GM18867 (cell line): ENCODE data around the gene SNX7.

Experiments used
- ATAC-seq: cut with Tn5 transposase; IDR thresholded peaks from one replicate; pipeline ENCODE4 v1.9.1; 2021; ENCODE audit warnings: mild to moderate bottlenecking, moderate library complexity; ENCODE audit not compliant: unreplicated experiment

Gene SNX7

GRCh38 chr1:98696077-98696476 is 34.6 kb downstream of the SNX7 start:
- no peak for ATAC-seq

GRCh38 chr1:98697781-98698180 is 36.3 kb downstream of the SNX7 start:
- no peak for ATAC-seq

DNA sequence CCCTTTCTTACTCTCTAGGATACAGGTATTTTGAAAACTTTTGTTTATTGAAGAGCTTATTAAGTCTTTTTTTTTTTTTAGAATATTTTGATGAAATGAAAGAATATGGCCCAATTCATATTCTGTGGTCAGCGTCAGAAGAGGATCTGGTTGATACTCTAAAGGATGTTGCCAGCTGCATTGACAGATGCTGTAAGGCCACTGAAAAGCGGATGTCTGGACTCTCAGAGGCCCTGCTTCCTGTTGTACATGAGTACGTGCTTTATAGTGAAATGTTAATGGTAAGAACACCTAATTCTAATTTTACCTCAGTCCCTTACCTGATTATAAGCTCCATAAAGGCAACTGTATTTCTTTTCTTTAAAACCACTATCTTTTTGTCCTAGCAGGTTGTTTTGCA is 37.1 kb downstream of the SNX7 start:
- no peak for ATAC-seq

- no peak for ATAC-seq
Measured at GRCh38 chr1:98700228-98700627, 38.7 kb downstream of the SNX7 start.

DNA sequence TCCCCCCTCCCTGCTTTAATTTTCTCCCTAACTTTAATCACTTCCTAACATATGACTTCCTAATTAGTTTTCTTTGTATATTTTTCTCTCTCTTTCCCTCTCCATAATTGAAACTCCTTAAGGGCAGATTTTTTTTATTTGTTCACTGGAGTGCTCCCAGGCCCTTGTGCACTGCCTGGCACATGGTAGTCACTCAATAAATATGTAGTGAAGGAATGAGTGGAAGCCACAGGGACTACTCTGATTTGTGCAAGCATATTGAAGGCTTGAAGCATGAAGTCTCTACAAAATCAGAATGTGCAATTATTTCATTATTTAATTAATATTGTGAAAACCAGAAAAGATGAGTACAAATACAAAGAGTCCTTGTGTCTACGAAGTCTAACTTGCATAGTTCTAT is 41.5 kb downstream of the SNX7 start:
- no peak for ATAC-seq

- no peak for ATAC-seq
Measured at GRCh38 chr1:98704474-98704873, 43.0 kb downstream of the SNX7 start.

GRCh38 chr1:98704971-98705370 is 43.5 kb downstream of the SNX7 start:
- ATAC-seq = no peak

DNA sequence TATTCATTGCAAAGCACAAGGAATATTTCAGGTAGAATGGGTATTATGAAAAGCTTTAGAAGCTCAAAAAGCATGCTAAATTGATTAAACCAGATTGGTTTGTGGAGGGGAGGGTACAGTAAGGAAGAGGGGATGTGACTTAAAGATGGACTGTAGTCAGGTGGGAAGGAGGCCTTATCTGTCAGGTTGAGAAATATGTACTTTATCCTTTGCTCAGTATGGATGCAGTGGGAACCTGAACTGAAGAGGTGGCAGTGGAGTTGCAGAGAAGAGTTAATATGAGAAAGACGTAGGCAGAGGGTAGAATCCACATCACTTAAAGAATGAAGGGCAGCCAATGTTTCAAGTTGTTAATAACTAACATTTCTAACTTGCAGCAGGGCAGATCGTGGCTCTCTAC is 44.1 kb downstream of the SNX7 start:
- ATAC-seq = no peak

DNA sequence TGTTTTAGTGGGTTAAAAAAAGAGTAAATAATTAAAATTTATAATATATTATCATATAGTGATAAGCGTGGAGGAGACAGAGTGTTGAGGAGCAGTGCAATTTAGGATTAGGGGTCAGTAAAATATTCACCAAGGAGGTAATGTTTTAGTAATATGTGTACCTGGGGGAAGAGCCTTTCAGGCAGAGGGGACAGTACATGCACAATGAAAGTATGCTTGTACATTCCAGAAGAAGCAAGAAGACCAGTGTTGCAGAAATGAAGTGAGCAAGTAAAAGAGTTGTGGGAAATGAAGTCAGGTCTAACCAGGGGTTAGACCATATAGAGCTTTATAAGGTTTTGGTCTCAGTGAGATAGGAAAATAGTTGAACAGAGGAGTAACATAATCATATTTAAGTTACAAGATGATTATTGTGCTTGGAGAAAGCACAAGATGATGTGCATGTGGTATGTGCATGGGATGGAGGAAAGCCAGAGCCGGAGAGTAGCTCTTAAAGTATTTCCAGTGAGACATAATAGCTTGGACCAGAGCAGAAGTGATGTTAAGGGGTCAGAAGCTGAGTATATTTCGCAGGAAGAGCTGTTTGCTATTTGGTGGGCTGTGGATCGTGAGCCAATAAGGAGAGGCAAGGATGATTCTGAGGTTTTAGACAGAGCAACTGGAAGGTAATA is 44.8 kb downstream of the SNX7 start:
- ATAC-seq = no peak

DNA sequence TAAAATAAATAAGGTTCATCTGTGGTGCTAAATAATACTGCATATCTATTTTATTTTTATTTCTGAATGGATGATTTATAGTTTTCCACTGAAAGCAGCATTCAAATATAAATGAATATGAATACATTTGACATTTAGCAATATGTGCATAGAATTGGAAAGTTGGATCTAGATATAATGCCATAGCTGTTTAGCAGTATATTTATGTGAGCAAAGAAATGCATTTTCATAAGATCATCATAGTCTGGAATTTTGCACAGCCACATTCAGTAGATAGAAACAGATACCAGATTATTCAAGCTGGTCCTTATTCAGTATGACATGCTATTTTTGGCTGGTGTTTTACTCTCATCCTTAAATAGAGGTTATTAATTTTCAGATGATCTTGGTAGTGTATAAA is 46.0 kb downstream of the SNX7 start:
- no peak for ATAC-seq

GRCh38 chr1:98709906-98710305 is 48.4 kb downstream of the SNX7 start:
- ATAC-seq = no peak

DNA sequence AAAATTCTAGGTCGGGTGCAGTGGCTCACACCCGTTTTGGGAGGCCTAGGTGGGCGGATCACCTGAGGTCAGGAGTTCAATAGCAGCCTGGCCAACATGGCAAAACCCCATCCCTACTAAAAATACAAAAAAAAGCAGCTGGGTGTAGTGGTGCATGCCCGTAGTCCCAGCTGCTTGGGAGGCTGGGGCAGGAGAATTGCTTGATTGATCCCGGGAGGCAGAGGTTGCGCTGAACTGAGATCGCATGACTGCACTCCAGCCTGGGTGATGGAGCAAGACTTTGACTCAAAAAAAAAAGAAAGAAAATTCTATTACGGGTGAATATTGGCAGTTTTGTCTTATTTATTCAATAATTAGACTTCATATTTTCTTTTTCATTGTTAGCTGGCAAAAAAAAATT is 62.1 kb downstream of the SNX7 start:
- ATAC-seq = no peak

GRCh38 chr1:98732985-98733781 is 71.7 kb downstream of the SNX7 start:
- no peak for ATAC-seq

- no peak for ATAC-seq
Measured at GRCh38 chr1:98733782-98734112, 72.2 kb downstream of the SNX7 start.

- ATAC-seq = no peak
Measured at GRCh38 chr1:98735756-98736155, 74.2 kb downstream of the SNX7 start.

DNA sequence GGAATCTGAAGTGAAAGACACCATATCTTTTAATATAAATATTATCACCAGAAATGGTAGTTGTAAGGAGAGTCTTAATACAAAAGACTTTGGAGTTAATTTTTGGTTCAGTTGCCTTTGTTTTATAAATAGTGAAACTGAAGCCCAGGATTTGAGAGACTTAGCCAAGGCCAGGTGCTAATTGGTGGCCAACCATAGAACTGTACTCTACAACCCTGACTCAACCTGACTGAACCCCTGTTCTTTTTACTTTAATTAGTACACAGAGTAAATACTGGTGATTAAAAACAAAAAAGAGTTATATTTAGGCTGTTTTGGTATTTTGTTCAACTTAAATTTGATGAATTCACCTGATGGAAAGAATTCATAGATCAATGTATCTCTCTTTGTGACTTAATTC is 76.3 kb downstream of the SNX7 start:
- ATAC-seq = no peak

GRCh38 chr1:98739762-98740161 is 78.2 kb downstream of the SNX7 start:
- ATAC-seq = no peak

- no peak for ATAC-seq
Measured at GRCh38 chr1:98741164-98741563, 79.6 kb downstream of the SNX7 start.

DNA sequence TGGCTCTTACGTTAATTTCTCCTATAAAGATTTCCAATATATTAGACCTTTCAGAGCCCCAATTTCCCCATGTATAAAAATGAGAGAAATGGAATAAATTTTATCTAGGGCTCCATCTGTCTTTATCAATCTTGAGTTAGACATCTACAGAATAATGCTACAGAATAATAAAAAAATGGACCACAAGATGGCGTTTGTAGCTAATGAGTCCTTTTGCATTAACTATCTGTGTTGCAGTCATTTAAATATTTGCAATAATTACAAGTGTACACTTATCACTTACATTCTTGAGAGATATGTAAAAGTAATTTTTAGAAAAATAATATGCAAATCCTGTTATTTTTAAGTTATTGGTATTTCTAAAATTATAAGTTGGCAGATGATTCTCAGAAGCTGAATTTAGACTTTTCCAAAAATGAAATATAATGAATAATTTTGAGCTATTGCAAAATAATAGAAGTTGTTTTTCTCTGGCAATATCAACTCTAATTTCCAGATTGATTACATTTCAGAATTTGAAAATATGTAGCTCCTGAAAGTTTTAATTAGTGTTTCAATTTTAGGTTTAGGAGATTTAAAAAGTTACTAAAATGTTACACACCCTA is 87.7 kb downstream of the SNX7 start:
- ATAC-seq = peak; percentile 62

GRCh38 chr1:98754176-98754575 is 92.7 kb downstream of the SNX7 start:
- no peak for ATAC-seq

DNA sequence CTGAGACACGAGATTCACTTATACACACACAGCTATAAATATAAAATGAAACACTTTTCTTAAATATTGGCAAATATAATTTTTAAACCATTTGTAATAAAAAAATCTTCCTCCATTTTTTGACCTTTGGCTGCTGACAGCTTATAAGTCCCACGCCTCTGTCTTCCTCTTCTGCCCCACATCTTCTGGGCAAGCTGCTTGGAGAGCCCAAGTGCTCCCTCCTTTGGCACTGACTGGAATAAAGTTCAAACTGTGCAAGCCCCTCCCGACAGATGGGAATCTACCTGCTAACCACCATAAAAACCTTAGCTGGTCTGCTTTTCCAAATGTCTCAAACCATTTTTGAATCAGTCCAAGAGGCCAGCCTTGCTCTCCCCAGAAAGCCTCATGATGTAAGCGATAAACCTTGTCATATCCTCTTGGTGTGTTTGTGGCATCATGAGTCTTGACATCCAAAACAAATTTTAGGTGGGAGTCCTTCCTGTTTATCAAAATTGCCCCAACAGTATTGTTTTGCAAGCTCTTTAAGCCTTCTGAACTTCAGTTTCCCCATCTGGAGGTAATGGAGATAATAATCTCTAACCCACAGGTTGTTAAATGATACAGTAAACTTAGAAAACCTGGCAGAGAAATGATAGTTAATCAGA is 99.8 kb downstream of the SNX7 start:
- ATAC-seq = no peak
